Stimulated activated naive CD4-positive, alpha-beta T cell treated with Interleukin-2 at 50 U/mL for 16 hours (primary cell): Measurements from ENCODE around the gene ANKS1A.

Experiments
- DNase-seq: peaks from one replicate; lab custom pipeline; 2025; lab: John Stamatoyannopoulos, UW

The ANKS1A gene

DNA sequence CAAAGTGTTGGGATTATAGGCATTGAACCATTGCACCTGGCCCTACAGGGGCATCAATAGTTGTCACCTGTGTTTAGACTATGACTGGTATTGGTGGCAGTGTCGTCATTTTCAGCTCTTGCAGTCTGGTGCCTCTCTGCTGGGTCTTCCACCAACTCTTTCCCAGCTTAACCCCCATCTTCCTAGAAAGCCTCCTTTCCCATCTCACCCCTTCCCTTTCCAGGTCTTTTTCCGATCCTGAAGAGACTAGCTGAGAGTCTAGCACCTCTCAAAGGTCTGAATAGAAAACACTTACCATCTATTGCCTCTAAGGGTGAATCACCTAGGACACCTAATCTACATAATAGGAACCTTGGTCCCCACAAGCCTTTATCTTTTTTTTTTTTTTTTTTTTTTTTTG, 181.1 kb downstream of the ANKS1A start:
- no peak for DNase-seq

DNA sequence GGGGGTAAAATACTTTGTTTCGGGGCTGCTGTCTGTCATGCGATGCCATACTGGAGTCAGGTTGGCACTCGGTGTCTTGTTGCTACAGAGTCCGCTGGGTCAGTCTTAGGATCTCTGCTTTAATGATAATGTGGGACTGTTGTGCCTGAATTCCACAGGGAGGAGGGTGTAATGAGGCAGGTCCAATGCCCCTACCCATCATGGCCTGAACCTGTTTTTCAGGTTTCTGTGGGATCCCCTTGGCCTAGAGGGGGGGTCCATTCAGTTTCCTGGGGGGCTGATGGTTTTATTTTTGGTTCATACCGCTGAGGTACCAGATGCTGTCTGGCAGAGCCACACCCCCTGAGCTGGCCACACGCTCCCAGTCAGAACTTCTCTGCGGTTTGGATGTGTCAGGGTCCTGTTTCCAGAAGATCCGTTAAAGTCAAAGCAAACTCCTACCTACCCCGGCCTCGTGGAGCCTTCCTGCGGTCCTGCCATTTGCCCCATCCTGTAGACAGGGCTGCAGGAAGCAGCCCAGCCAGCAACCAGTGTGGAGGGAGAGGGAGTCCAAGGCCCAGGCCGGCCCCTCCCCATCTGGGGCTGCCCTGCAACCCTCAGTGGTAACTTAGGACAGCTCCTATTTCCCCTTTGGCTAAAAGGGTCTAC, 182.4 kb downstream of the ANKS1A start:
- DNase-seq, result no peak

DNA sequence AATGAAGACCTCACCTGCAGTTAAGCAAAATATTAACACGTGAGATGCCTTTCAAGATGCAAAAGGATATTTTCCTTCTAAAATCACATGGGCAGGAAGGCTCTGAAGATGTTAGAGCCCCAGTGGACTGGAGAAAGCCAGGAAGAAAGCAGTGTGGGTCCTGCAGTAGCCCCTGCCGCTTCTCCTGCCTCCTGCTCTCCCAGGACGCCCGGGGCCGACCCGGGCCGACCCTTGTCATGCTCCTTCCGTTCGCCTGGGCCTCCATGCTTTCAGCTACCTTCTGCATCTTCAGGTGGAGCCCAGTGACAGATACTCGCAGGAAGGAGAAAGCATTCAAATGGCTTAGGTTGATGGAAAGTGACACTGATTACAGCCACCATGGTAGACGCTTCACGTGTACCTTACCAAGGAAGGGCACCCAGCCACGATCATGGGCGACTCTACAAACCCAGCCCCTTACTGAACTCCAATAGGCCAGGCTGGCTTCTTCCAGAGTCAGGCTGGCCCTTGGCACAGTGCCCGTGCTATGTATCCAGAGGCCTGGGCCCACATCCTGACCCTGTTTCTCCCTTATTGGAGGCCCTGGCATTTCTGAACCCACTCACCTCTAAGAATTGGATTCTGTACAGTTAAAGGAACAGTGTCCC, 183.1 kb downstream of the ANKS1A start:
- no peak for DNase-seq

DNA sequence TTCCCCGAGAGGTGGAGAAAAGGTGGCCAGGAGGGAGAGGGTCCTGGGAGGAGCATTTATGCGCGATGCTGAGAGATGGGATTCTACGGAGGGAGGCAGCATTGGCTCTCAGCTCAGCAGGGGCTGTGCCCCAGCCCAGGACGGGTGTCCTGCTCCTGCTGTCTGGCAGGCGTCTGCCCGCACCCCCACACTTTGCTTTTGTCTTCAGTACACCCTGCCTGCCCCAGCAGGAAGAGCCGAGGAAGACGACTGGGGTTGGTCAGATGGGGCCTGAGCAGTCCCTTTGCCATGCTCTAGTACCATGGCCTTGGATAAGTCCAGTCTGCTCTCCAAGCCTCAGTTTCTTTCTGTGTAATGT, 183.6 kb downstream of the ANKS1A start:
- no peak for DNase-seq

DNA sequence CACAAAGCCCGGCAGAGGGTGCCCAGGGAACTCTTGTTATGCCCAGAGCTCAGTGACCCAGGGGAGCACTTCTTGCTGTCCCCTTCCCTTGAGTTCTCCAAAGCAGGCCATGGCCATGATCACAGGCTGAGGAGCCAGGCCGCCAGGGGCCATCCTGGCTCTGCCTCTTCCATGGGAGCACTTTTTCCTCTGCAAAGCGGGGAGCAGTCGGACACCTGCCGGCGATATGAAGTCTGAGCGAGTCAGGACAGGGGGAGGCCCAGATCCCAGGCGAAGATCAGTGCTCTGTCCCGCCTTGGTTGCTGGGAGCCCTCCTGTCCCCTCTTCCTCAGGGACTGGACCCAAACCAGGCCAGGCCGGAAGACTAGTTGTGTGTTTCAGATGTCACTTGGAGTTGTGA, 184.2 kb downstream of the ANKS1A start:
- DNase-seq, result no peak

DNA sequence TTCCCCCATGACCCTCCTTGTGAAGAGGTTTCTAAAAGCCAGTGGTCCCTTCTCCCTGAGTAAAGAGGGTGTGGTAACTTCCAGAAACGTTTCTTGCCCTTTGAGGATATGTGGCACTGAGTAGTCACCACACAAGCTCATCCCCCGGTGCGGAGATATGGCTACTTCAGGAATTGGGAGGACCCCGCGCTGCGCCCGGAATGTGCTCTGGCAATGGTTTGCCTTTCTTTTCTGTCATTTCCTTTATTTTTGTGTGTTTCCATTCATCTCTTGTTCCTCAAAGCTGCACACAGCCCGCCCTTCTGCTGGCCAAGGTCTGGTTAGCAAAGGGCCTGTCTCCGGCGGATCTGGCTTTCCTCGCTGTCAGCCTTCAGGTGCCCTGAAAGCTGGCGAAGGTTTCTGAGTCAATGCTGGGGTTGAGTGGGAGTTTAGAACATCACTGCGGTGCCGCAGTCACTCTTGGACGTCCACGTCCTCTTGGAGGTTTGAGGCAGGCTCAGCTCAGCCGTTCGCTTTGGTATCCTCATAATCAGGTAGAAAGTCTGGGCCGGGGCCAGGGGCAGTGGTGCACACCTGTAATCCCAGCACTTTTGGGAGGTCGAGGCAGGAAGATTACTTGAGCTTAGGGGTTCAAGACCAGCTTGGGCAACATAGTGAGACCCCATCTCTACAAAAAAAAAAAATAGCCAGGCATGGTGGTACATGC, 184.9 kb downstream of the ANKS1A start:
- DNase-seq, result no peak

DNA sequence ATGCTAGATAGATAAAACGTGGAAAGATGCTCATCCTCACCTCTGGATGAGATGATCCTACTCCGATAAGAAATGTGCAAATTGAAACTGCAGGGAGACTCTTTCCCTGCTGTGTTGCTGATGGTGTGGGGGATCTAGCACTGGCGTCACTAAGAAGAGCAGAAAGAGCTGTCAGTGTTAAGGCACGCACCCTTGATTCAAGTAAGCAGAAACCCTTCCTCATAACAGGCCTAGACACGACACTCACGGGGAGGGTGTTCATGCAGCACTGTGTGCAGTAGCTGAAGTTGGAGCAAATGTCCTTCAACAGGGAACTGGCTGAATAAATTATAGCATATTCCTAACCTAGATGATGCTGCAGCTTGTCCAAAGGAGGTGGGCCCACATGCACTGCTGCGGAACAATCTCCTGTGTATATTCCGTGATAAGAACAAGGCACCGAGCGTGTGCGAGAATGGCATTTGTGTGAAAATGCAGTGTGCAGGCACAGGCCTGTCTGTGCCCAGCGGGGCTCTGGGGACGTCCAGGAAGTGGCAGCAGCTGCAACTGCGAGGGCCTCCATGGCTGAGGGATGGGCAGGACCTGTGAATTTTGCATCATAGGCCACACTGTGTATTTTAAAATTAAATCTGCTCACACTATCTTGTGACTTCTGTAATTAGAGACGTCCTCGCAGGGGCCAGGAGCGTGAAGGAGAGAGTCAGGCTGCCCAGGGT, 188.1 kb downstream of the ANKS1A start:
- no peak for DNase-seq

DNA sequence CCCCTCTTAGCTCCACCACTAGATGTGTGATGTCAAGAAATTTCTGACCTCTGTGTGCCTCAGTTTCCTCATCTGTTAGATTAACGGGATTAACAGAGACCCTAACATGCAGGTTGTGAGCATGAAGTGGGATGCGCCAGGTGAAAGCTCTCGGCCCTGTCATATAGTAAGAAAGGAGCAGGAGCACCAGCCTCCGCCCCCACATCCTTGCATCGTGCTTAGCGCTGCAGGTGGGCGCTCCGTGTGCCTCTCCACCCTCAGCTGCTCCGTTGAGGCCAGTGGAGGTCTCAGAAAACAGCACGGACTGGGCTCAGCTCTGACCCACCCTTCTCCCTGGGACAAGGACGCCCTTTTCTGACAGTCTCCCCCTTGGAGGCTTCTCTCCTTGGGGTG, 188.7 kb downstream of the ANKS1A start:
- DNase-seq, result no peak

- DNase-seq, result no peak
Measured at GRCh38 chr6:35078226-35078850, 189.3 kb downstream of the ANKS1A start.

DNA sequence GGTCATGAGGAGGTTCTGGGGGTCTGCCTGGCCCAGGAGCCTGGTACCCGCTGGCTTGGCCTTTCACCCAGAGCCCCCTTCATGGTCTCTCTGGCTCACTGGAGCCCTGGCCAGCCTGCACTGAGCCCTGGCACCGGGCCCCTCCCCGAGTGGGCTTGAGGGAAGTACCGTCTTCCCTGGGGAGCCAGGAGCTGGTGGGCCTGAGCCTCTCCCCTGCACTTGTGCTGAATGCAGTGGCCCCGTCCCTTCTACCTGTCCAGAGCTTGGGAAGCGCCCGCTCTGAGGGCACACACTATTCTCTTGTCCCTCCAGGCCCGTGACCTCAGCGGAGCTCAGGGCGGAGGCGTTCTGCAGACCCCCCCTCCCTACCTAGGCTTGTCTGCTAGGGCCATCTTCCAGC, 189.8 kb downstream of the ANKS1A start:
- no peak for DNase-seq

DNA sequence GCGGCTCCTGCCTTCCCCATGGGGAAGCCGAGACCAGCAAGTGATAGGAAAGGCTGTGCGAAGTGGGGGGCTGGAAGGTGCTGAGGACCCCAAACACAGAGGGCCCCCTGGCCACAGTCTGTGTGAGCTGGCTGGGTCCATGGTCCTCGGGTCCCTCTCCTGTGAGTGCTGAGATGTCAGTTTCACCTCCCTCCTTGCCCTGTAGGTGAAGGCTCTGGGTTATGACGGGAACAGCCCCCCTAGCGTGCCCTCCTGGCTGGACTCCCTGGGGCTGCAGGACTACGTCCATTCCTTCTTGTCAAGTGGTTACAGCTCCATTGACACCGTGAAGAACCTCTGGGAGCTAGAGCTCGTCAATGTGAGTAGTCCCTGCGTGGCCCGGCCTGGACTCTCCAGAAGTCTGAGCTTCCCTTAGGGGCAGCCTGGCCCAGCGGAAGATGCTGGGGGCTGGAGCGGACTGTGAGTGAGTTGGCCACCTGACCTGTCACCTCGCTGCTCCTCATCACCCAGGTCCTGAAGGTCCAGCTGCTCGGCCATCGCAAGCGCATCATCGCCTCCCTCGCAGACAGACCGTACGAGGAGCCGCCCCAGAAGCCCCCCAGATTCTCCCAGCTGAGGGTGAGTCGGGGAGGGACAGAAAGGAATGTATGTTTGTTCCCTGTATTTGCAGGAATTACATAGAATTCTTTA, 190.4 kb downstream of the ANKS1A start:
- no peak for DNase-seq

DNA sequence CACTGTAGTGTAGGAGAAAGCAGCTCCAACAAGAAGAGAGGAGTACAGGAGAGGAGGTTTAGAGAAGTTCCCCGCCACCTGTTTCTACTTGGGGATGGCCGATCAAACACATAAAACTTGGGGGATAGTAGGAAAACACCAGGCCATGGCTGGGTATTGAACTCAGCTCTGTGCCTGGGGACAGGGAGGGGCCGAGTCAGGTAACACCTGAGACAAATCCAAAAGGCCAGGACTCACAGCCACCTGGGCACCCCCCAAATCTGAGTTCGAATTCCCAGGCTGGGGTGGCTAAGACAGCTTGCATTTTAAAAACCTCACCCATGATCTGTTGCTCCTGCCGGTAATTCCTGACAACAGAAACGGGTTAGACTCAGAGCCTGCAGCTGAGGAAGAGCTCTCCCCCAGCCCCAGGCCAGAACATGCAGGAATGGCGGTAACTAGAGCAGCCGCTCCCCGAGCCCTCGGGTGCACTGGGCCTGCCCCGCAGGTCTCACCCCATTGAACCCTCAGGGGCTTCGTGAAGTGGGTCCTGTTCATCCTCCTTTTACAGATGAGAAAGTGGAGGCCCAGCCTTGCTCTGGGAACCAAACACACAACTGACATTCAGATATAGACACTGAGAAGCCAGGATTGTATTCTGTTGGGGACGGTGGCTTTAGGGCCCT, 191.1 kb downstream of the ANKS1A start:
- no peak for DNase-seq

GRCh38 chr6:35080821-35081425, 191.9 kb downstream of the ANKS1A start:
- no peak for DNase-seq

DNA sequence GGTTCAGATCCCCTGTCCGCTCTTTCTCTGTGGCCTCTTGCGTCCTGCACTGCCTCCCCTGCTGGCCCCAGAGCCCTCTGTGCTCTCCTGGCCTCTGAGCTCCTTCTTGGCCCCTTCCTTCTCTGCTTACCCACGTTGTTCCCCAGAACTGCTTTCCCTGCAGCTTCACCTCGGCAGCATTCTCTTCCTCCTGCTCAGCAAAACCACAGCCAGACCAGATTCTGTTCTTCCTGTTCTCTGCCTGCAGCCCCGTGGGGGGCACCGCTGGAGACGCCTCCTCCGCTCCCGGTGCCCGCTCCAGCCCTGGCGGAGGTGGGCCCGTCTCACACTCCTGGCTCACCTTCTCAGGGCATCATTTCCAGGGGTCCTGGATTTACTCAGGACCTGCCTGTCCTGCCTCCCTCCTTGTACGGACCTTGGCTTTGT, 192.4 kb downstream of the ANKS1A start:
- DNase-seq, result no peak

- DNase-seq, result no peak
Measured at GRCh38 chr6:35082046-35082732, 193.1 kb downstream of the ANKS1A start.

- no peak for DNase-seq
Measured at GRCh38 chr6:35082733-35083403, 193.8 kb downstream of the ANKS1A start.

DNA sequence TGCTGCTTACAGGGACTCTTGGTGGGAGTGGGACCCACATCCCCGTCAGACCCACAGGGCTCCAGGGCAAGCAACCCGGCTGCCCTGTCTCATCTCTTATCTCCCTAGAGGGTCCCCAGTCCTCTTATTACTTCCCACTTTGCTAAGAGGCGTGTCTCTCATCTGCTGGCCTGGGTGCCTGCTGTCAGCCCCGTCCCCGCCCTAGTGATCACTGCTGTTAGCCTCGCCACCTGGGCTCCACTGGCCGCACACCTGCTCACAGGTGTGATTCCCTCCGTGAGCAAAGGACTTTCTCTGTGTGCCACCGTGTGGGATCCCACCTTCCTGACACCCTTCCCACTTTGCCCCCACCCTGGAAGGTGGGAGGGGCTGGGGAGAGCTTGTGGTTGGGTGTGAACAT, 194.5 kb downstream of the ANKS1A start:
- DNase-seq, result no peak

DNA sequence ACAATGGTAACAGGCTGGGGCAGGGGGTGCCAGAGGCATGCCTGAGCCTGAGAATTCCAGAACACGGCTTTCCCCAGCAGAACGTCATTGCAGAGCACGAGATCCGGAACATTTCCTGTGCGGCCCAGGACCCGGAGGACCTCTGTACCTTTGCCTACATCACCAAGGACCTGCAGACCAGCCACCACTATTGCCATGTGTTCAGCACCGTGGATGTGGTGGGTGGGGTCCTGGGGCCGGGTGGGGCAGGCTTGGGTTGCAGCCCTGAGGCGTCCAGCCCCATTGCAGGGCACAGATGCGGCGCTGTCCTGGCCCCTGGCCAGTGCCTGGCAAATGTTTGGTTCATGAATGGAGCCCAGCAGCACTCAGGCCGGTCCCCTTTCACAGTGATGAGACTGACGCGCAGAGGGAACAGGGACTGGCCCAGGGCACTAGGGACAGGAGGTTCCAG, 195.0 kb downstream of the ANKS1A start:
- no peak for DNase-seq

DNA sequence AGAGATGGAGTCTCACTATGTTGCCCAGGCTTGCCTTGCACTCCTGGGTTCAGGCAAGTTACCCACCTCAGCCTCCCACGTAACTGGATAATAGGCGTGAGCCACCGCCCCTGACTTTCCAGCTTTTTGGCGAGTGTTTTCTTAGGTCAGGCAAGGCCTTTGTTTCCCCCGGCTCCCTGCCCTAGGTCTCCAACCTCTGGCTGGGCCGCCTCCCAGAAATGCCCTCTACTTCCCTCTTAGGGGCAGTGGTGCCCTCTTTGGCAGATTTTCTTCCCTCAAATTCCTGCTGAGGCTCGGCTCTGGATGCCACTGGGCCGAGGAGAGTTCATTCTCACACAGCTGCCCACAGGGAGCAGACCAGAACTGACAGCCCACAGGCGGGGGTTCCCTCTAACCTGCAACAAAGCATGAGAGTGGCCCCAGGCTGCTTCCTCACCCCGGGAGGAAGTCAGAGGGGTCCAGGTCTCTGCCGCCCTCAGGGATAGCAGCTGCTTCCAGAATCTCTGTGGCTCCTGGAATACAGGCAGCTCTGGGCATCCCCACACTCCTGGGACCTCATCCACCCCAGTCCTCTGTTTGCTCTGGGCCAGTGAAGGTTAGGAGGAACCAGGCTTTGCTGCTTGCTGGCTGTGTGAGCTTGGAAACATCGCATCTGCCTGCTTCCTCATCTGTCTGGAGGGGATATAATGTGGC, 195.6 kb downstream of the ANKS1A start:
- DNase-seq, result no peak
